Sigmoid colon (tissue), 7 donors: ENCODE measurements around the gene NELL2. TPM values are rescaled to one million over a fixed set of nuclear protein-coding genes. Genes with fewer than 3 reads are reported as not detected.

Source experiments
- DNase-seq: peaks from one replicate; pipeline ENCODE4 v3.0.0-alpha.2; 2019
- H3K27ac ChIP-seq, 4 donors: fragments of 200-600 bp; sonication (generic); one replicate each; pipeline ENCODE4 v1.5.1; 2016 to 2019; ENCODE audit warnings: mild to moderate bottlenecking in 1 of 4
- H3K27me3 ChIP-seq, 3 donors: fragments of 200-600 bp; sonication (generic); one replicate each; pipeline ENCODE4 v1.5.1; 2019; ENCODE audit warnings: mild to moderate bottlenecking in 1 of 3
- H3K36me3 ChIP-seq, 4 donors: fragments of 200-600 bp; sonication (generic); one replicate each; pipeline ENCODE4 v1.5.1; 2016 to 2019
- H3K4me1 ChIP-seq, 4 donors: fragments of 200-600 bp; sonication (generic); one replicate each; pipeline ENCODE4 v1.5.1; 2017 to 2019
- H3K4me3 ChIP-seq, 4 donors: fragments of 200-600 bp; sonication (generic); one replicate each; pipeline ENCODE4 v1.5.1; 2017 to 2019; ENCODE audit warnings: mild to moderate bottlenecking in 2 of 4, moderate library complexity in 1 of 4
- H3K9me3 ChIP-seq, 4 donors: fragments of 200-600 bp in 3 of 4; sonication (generic) in 3 of 4; one replicate each; pipeline versions ENCODE4 v1.5.1 to v1.6.1; 2013 to 2019
- CTCF ChIP-seq, 4 experiments: fragments of 450-650 bp in 3 of 4; fragments of 200-600 bp in 1 of 4; IDR thresholded peaks; one replicate each; pipeline ENCODE4 v1.5.1; 2016 to 2019; ENCODE audit warnings: antibody characterized with exemption in 4 of 4, mild to moderate bottlenecking in 3 of 4, moderate library complexity in 2 of 4
- EP300 ChIP-seq, 4 donors: sonication (generic); formaldehyde crosslinking; IDR thresholded peaks; one replicate each; pipeline ENCODE4 v1.6.1; 2017; ENCODE audit warnings: antibody characterized with exemption in 4 of 4
- POLR2A ChIP-seq, 2 donors: fragments of 450-650 bp; IDR thresholded peaks; one replicate each; pipeline ENCODE4 v1.6.1; 2016; ENCODE audit warnings: antibody characterized with exemption in 2 of 2, mild to moderate bottlenecking in 2 of 2, moderate library complexity in 2 of 2
- POLR2AphosphoS5 ChIP-seq, 4 donors: sonication (generic); formaldehyde crosslinking; IDR thresholded peaks; one replicate each; pipeline ENCODE4 v1.6.1; 2017; ENCODE audit warnings: antibody characterized with exemption in 4 of 4
- WGBS, 2 donors: extraction: QIAGEN DNeasy Blood & Tissue Kit; methylation state at CpG; one replicate each; pipeline ENCODE4 v1.1.7; 2013; 5-methylcytosine and 5-hydroxymethylcytosine counted together
- intact Hi-C: fragments of 100-400 bp; cut with DNase I; formaldehyde crosslinking; loops from one replicate; pipeline ENCODE4 v1.15.1; 2023
- polyA plus RNA-seq, 3 donors: library from polyadenylated mRNA; stranded (reverse); fragments of 200-250 nt; gene quantifications; one replicate each; pipeline ENCODE4 v1.2.3, GENCODE V29; 2013
- total RNA-seq, 4 donors: library from RNA; depleted of rRNA; stranded (reverse); fragments of >200 nt; gene quantifications; one replicate each; pipeline ENCODE4 v1.1.0, GENCODE V29; 2016
- donor health status: healthy with polysubstance abuse.
- donor health status: Bipolar disorder and iron deficiency.
- donor health status: healthy.

Gene NELL2
- total and polyA plus RNA-seq, 7 donors, result 0.60 to 14.7 (median 3.9) TPM

GRCh38 chr12:44519931-44520330 lies 356.2 kb downstream of the NELL2 start:
- H3K4me1 ChIP-seq, result no peaks in the 10 kb centered on the region
- TF ChIP-seq EP300 (IDR thresholded peaks at IDR 0.05), result no peak
- TF ChIP-seq CTCF (IDR thresholded peaks at IDR 0.05), result no peak
- TF ChIP-seq POLR2A (IDR thresholded peaks at IDR 0.05), result no peak
- TF ChIP-seq POLR2AphosphoS5 (IDR thresholded peaks at IDR 0.05), result no peak
- 87 to 93% methylated on average over 6 of the region's 6 CpGs for WGBS, 2 donors

GRCh38 chr12:44511289-44511688 lies 364.8 kb downstream of the NELL2 start:
- Histone ChIP-seq H3K36me3 (no peaks in the 10 kb centered on the region), H3K4me1 (no peaks in the 10 kb centered on the region), H3K9me3 (no peaks in the 10 kb centered on the region), H3K27me3 (no peaks in the 10 kb centered on the region), H3K27ac (no peak overlapping the region), H3K4me3 (no peak overlapping the region)
- no peak for TF ChIP-seq POLR2AphosphoS5 (IDR thresholded peaks at IDR 0.05)
- TF ChIP-seq CTCF (IDR thresholded peaks at IDR 0.05), result no peak
- no peak for TF ChIP-seq EP300 (IDR thresholded peaks at IDR 0.05)
- no peak for TF ChIP-seq POLR2A (IDR thresholded peaks at IDR 0.05)
- no peak for DNase-seq
- intact Hi-C loops, result no loop called here

More at GRCh38 chr12:44519931-44520330, 356.2 kb downstream of the NELL2 start:
- Histone ChIP-seq H3K9me3 (no peaks in the 10 kb centered on the region), H3K36me3 (no peaks in the 10 kb centered on the region), H3K27me3 (no peaks in the 10 kb centered on the region), H3K27ac (no peak overlapping the region), H3K4me3 (no peak overlapping the region)
- intact Hi-C loops, result no loop called here
- no peak for DNase-seq

- Histone ChIP-seq H3K9me3 (no peaks in the 10 kb centered on the region), H3K4me3 (no peak overlapping the region), H3K27me3 (no peaks in the 10 kb centered on the region), H3K4me1 (no peaks in the 10 kb centered on the region), H3K36me3 (no peaks in the 10 kb centered on the region), H3K27ac (no peak overlapping the region)
- TF ChIP-seq POLR2A (IDR thresholded peaks at IDR 0.05) (no peak), CTCF (IDR thresholded peaks at IDR 0.05) (no peak), POLR2AphosphoS5 (IDR thresholded peaks at IDR 0.05) (no peak), EP300 (IDR thresholded peaks at IDR 0.05) (no peak)
- intact Hi-C loops, result no loop called here
- WGBS, 2 donors, result 72 to 80% methylated on average over 2 of the region's 2 CpGs
- no peak for DNase-seq
These were observed 365.6 kb downstream of the NELL2 start for GRCh38 chr12:44510510-44510909.

- no peak overlapping the region for H3K4me3 ChIP-seq
- no peak overlapping the region for H3K27ac ChIP-seq
- no peaks in the 10 kb centered on the region for H3K4me1 ChIP-seq
- no peaks in the 10 kb centered on the region for H3K27me3 ChIP-seq
- TF ChIP-seq CTCF (IDR thresholded peaks at IDR 0.05), result no peak
- TF ChIP-seq POLR2A (IDR thresholded peaks at IDR 0.05), result no peak
- no peak for TF ChIP-seq EP300 (IDR thresholded peaks at IDR 0.05)
- TF ChIP-seq POLR2AphosphoS5 (IDR thresholded peaks at IDR 0.05), result no peak
- 75 to 83% methylated on average over 4 of the region's 4 CpGs for WGBS, 2 donors
- no peaks in the 10 kb centered on the region for H3K9me3 ChIP-seq
- no peak for DNase-seq
- intact Hi-C loops, result no loop called here
- H3K36me3 ChIP-seq, result no peaks in the 10 kb centered on the region
These were observed 366.0 kb downstream of the NELL2 start for GRCh38 chr12:44510076-44510475.

GRCh38 chr12:44509471-44509870 lies 366.6 kb downstream of the NELL2 start:
- H3K4me3 ChIP-seq, result no peak overlapping the region
- H3K27me3 ChIP-seq, result no peaks in the 10 kb centered on the region
- no peak for TF ChIP-seq EP300 (IDR thresholded peaks at IDR 0.05)
- TF ChIP-seq POLR2AphosphoS5 (IDR thresholded peaks at IDR 0.05), result no peak
- no peak for TF ChIP-seq POLR2A (IDR thresholded peaks at IDR 0.05)
- TF ChIP-seq CTCF (IDR thresholded peaks at IDR 0.05), result no peak
- no peaks in the 10 kb centered on the region for H3K4me1 ChIP-seq
- no peaks in the 10 kb centered on the region for H3K9me3 ChIP-seq
- no peaks in the 10 kb centered on the region for H3K36me3 ChIP-seq
- WGBS, 2 donors, result 61 to 62% methylated on average over 2 of the region's 2 CpGs
- no peak overlapping the region for H3K27ac ChIP-seq
- intact Hi-C loops, result no loop called here
- no peak for DNase-seq
